MM.1S (cell line): Measurements from ENCODE around the gene OR52E5.

Experiments used
- EZH2 ChIP-seq: fragments of 300-600 bp; sonication (generic); optimal IDR thresholded peaks from 2 replicates; pipeline ENCODE3; 2017; ENCODE audit warnings: low read depth, mild to moderate bottlenecking, antibody characterized with exemption, low read length, mixed read lengths
- EZH2phosphoT487 ChIP-seq: fragments of 300-600 bp; sonication (generic); IDR thresholded peaks from 2 replicates; pipeline ENCODE4 v1.6.1; 2018; ENCODE audit warnings: antibody characterized with exemption, low read length
- TF ChIP-seq, protein P1 (sequence below): fragments of 300-600 bp; sonication (generic); IDR thresholded peaks from 2 replicates; pipeline ENCODE4 v1.5.1; 2016; ENCODE audit warnings: antibody characterized with exemption, low read length, mixed read lengths

DNA sequence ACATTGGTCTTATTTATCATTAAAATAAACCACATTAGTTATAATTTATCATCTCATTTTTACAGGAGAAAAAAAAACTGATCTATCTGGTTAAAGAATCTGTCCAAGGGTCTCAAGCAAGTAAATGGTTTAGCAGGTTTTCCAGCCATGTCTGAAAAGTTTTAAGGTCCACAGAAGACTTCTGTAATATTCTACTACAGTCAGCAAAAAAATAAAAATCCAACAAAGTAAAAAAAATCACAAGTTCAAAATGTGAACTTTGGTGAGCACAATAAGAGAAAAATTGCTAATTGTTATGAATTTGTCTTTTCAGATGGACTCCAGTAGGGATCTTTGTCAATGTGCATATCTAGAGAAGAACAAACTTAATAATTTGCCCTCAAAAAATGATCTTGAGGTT, 11.3 kb upstream of the OR52E5 start:
- TF ChIP-seq, protein P1, sequence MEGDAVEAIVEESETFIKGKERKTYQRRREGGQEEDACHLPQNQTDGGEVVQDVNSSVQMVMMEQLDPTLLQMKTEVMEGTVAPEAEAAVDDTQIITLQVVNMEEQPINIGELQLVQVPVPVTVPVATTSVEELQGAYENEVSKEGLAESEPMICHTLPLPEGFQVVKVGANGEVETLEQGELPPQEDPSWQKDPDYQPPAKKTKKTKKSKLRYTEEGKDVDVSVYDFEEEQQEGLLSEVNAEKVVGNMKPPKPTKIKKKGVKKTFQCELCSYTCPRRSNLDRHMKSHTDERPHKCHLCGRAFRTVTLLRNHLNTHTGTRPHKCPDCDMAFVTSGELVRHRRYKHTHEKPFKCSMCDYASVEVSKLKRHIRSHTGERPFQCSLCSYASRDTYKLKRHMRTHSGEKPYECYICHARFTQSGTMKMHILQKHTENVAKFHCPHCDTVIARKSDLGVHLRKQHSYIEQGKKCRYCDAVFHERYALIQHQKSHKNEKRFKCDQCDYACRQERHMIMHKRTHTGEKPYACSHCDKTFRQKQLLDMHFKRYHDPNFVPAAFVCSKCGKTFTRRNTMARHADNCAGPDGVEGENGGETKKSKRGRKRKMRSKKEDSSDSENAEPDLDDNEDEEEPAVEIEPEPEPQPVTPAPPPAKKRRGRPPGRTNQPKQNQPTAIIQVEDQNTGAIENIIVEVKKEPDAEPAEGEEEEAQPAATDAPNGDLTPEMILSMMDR = no peak
- TF ChIP-seq EZH2 (no peak), EZH2phosphoT487 (no peak)
